MCF 10A (cell line): ENCODE data around the gene PITPNM1. TPM values are rescaled to one million over a fixed set of nuclear protein-coding genes. Genes with fewer than 3 reads are reported as not detected.

Experiments used
- BruUV-seq: library from RNA; stranded (reverse); fragments of 400-500 nt; replicated peaks from 2 replicates; lab custom pipeline; 2021; lab: Mats Ljungman, UMichigan
- CTCF ChIA-PET: fragments of 300-600 bp; sonication (Branson Sonifier 250); formaldehyde crosslinking; extraction: SDS; loops from one replicate; lab custom pipeline; 2021; ENCODE audit warnings: antibody characterized with exemption, inconsistent platforms; lab: Yijun Ruan, JAX
- POLR2A ChIA-PET: fragments of 300-600, 350-650 bp; sonication (Branson Sonifier 250); formaldehyde crosslinking; extraction: SDS; loops from one replicate; lab custom pipeline; 2020; ENCODE audit warnings: antibody characterized with exemption, inconsistent platforms; lab: Yijun Ruan, JAX
- DNase-seq: peaks from one replicate; pipeline ENCODE4 v3.0.0-alpha.2; 2018; ENCODE audit not compliant: unreplicated experiment
- H3K27ac Mint-ChIP-seq: one replicate; pipeline ENCODE4 v1.8.0; 2022; ENCODE audit warnings: mild to moderate bottlenecking, low read depth, mixed read lengths; ENCODE audit not compliant: unreplicated experiment
- H3K27me3 Mint-ChIP-seq: one replicate; pipeline ENCODE4 v1.8.0; 2022; ENCODE audit warnings: mixed read lengths; ENCODE audit not compliant: insufficient read depth, unreplicated experiment
- H3K36me3 Mint-ChIP-seq: one replicate; pipeline ENCODE4 v1.8.0; 2022; ENCODE audit warnings: mild to moderate bottlenecking, moderate library complexity, mixed read lengths; ENCODE audit not compliant: insufficient read depth, unreplicated experiment
- H3K4me1 Mint-ChIP-seq: one replicate; pipeline ENCODE4 v1.8.0; 2022; ENCODE audit warnings: mixed read lengths; ENCODE audit not compliant: insufficient read depth, unreplicated experiment
- H3K4me3 Mint-ChIP-seq: one replicate; pipeline ENCODE4 v1.8.0; 2022; ENCODE audit warnings: mild to moderate bottlenecking, moderate library complexity, mixed read lengths; ENCODE audit not compliant: unreplicated experiment
- H3K9me3 Mint-ChIP-seq: one replicate; pipeline ENCODE4 v1.8.0; 2022; ENCODE audit warnings: mixed read lengths; ENCODE audit not compliant: unreplicated experiment
- CTCF ChIP-seq: fragments of 200-600 bp; IDR thresholded peaks from one replicate; pipeline ENCODE4 v1.8.0; 2022; ENCODE audit warnings: antibody characterized with exemption, mild to moderate bottlenecking; ENCODE audit not compliant: unreplicated experiment
- intact Hi-C: fragments of 100-400 bp; cut with micrococcal nuclease; formaldehyde crosslinking; loops from 2 replicates; pipeline ENCODE4 v1.14.1; 2022
- total RNA-seq: library from RNA; stranded (reverse); gene quantifications from 2 replicates; pipeline ENCODE4 v1.2.3, GENCODE V29; 2022

The PITPNM1 gene
- total RNA-seq, 1 experiment from 2014 or later, result 38.7 TPM

- Mint-ChIP-seq H3K4me1 (no peaks in the 10 kb centered on the region), H3K27me3 (no peaks in the 10 kb centered on the region), H3K27ac (no peak overlapping the region), H3K9me3 (no peaks in the 10 kb centered on the region), H3K4me3 (no peak overlapping the region), H3K36me3 (peaks cover 4% of the 10 kb centered on the region)
- DNase-seq, result no peak
- BruUV-seq, result no TSS peak
- ChIA-PET POLR2A (interaction anchor here (0.7 kb wide), 1 partner anchor 23 kb away, joined by 3 read pairs; no protein-coding TSS in a partner anchor), CTCF (interaction anchor here (0.7 kb wide), 1 partner anchor 128 kb away, joined by 3 read pairs; no protein-coding TSS in a partner anchor)
- no peak for TF ChIP-seq CTCF
- intact Hi-C loops, result no loop called here
These were observed 54.1 kb downstream of the PITPNM1 start for GRCh38 chr11:67450796-67451657.

- ChIA-PET POLR2A (interaction anchor here (0.6 kb wide), 2 partner anchors 9 to 12 kb away, joined by 3 to 4 read pairs; no protein-coding TSS in a partner anchor), CTCF (interaction anchor here (0.6 to 0.8 kb wide), 2 partner anchors 53 to 75 kb away, joined by 3 to 4 read pairs; no protein-coding TSS in a partner anchor)
- Mint-ChIP-seq H3K27ac (no peak overlapping the region), H3K4me3 (no peak overlapping the region), H3K4me1 (peaks cover 9% of the 10 kb centered on the region), H3K36me3 (peaks cover 4% of the 10 kb centered on the region), H3K9me3 (no peaks in the 10 kb centered on the region), H3K27me3 (no peaks in the 10 kb centered on the region)
- no TSS peak for BruUV-seq
- intact Hi-C loops, result no loop called here
- TF ChIP-seq CTCF, result no peak
- DNase-seq, result no peak
These were observed 55.9 kb downstream of the PITPNM1 start for GRCh38 chr11:67449116-67449844.

GRCh38 chr11:67448220-67448609 lies 56.9 kb downstream of the PITPNM1 start:
- Mint-ChIP-seq H3K27ac (no peak overlapping the region), H3K36me3 (peaks cover 4% of the 10 kb centered on the region), H3K9me3 (no peaks in the 10 kb centered on the region), H3K4me1 (peaks cover 9% of the 10 kb centered on the region), H3K27me3 (no peaks in the 10 kb centered on the region), H3K4me3 (no peak overlapping the region)
- BruUV-seq, result no TSS peak
- ChIA-PET CTCF (interaction anchor here (0.6 kb wide), 2 partner anchors 44 to 495 kb away, joined by 3 read pairs; partner anchors contain the start of gene TBC1D10C), POLR2A (no interaction called here)
- DNase-seq, result no peak
- no peak for TF ChIP-seq CTCF
- intact Hi-C loops, result no loop called here

GRCh38 chr11:67445515-67445914 lies 59.6 kb downstream of the PITPNM1 start:
- no TSS peak for BruUV-seq
- POLR2A ChIA-PET, result interaction anchor here (0.7 kb wide), 1 partner anchor 18 kb away, joined by 4 read pairs; the partner anchor contains the start of gene RPS6KB2
- no peaks in the 10 kb centered on the region for H3K36me3 Mint-ChIP-seq
- intact Hi-C loops, result no loop called here
- TF ChIP-seq CTCF, result no peak
- H3K4me3 Mint-ChIP-seq, result peak overlapping the region; percentile 24
- H3K27me3 Mint-ChIP-seq, result no peaks in the 10 kb centered on the region
- H3K9me3 Mint-ChIP-seq, result no peaks in the 10 kb centered on the region
- peak overlapping the region; percentile 5 for H3K27ac Mint-ChIP-seq
- peaks cover 9% of the 10 kb centered on the region for H3K4me1 Mint-ChIP-seq
- DNase-seq, result no peak
- CTCF ChIA-PET, result interaction anchor here (0.5 kb wide), 1 partner anchor 28 kb away, joined by 3 read pairs; no protein-coding TSS in a partner anchor
